AG09319 (cell line): ENCODE data around the gene MATN1.
A peak's percentile ranks its signal among the peaks of the same experiment; 100 is the strongest.

ENCODE experiments used
- DNase-seq: peaks from one replicate; pipeline ENCODE4 v3.0.0-alpha.2; 2010; ENCODE audit warnings: low read depth; ENCODE audit errors: extremely low read depth
- TF ChIP-seq, protein P1 (sequence below): IDR thresholded peaks from 2 replicates; pipeline ENCODE4 v1.5.1; 2011; ENCODE audit warnings: low read depth, mild to moderate bottlenecking, inconsistent platforms, low read length, moderate library complexity

MATN1 gene

DNA sequence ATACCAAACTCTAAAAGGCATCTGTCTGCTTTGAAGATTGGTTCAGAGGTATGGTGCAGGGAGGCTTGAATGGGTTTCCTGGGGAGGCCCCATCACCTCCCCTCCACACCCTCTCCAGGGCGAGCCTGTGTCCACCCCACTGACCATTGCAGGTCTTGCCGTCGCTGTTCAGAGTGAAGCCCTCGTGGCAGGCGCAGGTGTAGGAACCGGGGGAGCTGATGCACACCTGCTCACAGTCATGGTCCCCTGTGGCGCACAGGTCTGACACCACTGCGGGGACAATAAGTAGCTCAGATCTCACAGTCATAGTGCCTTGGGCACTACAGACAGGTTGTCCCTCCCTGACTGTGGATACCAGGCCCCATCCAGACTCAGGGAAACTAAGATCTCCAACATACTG is 6.7 kb downstream of the MATN1 start:
- TF ChIP-seq, protein P1, sequence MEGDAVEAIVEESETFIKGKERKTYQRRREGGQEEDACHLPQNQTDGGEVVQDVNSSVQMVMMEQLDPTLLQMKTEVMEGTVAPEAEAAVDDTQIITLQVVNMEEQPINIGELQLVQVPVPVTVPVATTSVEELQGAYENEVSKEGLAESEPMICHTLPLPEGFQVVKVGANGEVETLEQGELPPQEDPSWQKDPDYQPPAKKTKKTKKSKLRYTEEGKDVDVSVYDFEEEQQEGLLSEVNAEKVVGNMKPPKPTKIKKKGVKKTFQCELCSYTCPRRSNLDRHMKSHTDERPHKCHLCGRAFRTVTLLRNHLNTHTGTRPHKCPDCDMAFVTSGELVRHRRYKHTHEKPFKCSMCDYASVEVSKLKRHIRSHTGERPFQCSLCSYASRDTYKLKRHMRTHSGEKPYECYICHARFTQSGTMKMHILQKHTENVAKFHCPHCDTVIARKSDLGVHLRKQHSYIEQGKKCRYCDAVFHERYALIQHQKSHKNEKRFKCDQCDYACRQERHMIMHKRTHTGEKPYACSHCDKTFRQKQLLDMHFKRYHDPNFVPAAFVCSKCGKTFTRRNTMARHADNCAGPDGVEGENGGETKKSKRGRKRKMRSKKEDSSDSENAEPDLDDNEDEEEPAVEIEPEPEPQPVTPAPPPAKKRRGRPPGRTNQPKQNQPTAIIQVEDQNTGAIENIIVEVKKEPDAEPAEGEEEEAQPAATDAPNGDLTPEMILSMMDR, result no peak

DNA sequence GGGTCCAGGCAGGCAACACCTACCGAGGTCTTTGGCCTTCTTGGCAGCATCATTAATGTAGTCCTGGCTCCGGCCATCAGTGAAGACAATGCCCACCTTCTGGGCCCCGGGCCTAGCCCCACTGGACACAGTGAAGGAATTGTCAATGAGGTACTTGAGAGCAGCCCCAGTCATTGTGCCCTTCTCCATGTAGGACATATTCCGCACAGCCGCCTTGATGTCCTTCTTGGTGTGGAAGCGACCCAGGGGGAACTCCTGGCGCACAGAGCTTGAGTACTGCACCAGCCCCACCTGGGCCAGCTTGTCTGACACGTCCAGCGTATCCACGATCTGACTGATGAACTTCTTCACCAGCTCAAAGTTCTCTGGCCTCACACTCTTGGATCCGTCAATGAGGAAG is 7.5 kb downstream of the MATN1 start:
- DNase-seq, result no peak
- TF ChIP-seq, protein P1, result no peak

More for the DNA sequence above, 6.7 kb downstream of the MATN1 start:
- DNase-seq, result no peak

DNA sequence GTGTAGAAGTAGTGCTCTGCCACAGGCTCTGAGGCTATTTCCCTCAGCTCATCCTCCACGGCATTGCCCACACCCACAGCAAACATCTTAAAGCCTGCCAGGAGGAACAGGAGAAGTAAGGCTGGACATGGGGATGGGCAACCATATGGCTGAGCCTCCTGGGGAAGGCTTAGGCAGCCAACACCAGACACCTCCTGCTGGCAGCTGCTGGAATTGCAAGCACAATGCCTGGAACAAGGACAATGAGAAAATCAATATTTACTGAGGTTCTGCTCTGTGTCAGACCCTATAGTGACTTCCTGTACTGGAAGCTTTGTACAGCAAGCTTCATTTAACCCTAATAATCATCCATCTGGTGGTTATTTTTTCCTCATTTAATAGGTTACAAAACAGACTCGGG is 8.2 kb downstream of the MATN1 start:
- TF ChIP-seq, protein P1, result peak; percentile 25
- no peak for DNase-seq

DNA sequence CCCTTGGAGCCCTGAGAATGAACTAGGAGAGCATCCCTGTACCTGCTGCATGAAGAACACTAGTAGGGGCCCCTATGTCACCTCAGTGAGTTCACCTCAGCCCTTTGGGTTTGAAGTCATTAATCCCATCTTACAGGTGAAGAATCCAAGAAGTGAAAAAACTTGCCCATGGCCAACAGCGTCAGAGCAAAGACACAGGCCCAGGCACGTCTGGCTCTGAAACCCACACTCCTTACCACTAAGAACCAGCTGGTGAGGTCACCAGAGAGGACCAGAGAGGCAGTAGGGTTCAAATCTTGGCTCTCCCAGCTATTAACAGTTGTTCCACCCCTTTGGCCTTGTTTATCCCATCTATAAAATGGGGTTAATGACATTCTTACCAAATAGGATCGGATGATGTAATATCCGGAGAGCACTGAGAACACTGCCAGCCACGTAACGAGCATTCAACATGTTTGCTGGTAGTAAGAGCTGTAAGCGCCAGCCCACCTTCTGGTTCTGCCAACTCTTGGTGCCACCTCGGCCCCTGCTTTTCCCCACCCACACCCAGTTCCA is 8.8 kb downstream of the MATN1 start:
- TF ChIP-seq, protein P1, result no peak
- DNase-seq, result no peak

DNA sequence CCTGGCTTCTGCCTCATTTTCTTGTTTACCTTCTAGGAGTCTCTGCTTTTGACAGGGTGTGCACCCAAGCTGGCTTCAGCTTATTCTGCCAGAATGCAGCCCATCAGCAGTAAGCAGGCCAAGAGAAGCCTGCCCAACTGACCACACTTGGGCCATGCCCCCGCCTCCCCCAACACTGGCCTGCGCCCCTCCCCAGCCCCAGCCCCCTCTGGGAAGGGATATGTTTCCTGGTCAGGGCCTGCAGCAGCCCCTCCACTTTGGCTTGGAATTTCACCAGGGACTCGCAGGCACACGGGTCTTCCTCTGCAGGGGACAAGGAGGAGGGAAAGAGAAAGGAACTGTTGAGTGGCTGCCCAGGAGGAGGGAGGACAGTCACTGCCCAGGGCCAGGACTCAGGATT is 9.4 kb downstream of the MATN1 start:
- TF ChIP-seq, protein P1, result no peak
- DNase-seq, result no peak

DNA sequence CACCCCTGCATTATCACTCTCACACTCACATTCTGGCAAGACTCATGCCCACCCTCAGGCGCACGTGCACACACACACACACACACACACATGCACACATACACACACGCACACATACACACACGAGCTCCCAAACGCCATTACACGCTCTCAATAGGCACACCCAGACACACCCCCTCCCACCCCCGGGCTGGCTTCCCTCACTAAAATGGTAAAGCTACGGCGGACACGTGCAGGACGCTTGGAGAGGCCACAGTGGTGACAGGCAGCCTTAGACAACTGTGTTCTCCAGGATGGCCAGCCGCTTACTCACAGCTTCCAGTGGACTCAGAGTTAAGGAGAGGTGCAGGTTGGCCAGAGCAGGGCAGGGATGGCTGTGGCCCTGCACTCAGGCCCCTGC is 10.1 kb downstream of the MATN1 start:
- no peak for DNase-seq
- TF ChIP-seq, protein P1, result no peak

DNA sequence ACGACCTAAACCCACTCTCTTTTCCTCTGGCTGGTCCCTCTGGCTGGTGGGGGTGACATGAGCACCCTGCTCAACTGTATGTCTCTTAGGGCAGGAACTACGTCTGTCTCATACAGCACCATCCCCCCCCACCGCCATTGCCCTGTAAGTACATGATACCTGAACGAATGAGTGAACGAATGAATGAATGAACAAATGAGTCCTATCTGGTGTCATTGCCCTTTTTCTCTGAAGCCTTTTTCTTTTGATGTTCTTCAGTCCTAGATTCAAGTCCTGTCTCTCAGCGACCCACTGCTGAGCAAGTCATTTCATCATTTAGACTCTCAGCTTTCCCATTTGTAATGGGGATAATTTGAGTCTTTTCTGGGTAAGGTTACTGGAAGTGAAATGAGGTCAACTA is 10.8 kb downstream of the MATN1 start:
- no peak for DNase-seq
- TF ChIP-seq, protein P1, result no peak
